HEK293T (cell line): ENCODE data around the gene FCN3.

Source experiments
- CTCF ChIA-PET: fragments of 350-600 bp; formaldehyde crosslinking; extraction: SDS; loops from one replicate; lab custom pipeline; 2021; ENCODE audit warnings: antibody characterized with exemption, inconsistent platforms; lab: Yijun Ruan, JAX
- POLR2A ChIA-PET: fragments of 350-600 bp; formaldehyde crosslinking; extraction: SDS; loops from one replicate; lab custom pipeline; 2020; ENCODE audit warnings: antibody characterized with exemption, inconsistent platforms; lab: Yijun Ruan, JAX
- DNase-seq: peaks from one replicate; pipeline ENCODE4 v3.0.0; 2012; ENCODE audit warnings: mixed read lengths; ENCODE audit errors: extremely low spot score
- ARNT ChIP-seq: fragments of 450-650 bp; IDR thresholded peaks from 2 replicates; pipeline ENCODE4 v1.6.1; 2017; ENCODE audit warnings: mild to moderate bottlenecking
- BHLHE40 ChIP-seq: fragments of 450-650 bp; IDR thresholded peaks from 2 replicates; pipeline ENCODE4 v1.6.1; 2016; ENCODE audit warnings: mild to moderate bottlenecking, moderate library complexity, borderline replicate concordance
- CTBP1 ChIP-seq: fragments of 450-650 bp; IDR thresholded peaks from 2 replicates; pipeline ENCODE4 v1.6.1; 2016; ENCODE audit warnings: borderline replicate concordance
- ELF4 ChIP-seq: fragments of 450-650 bp; IDR thresholded peaks from 2 replicates; pipeline ENCODE4 v1.6.1; 2017; ENCODE audit warnings: antibody characterized with exemption
- FOXA1 ChIP-seq: fragments of 450-650 bp; IDR thresholded peaks from 2 replicates; pipeline ENCODE4 v1.6.1; 2016; ENCODE audit warnings: mild to moderate bottlenecking
- FOXK2 ChIP-seq: fragments of 450-650 bp; IDR thresholded peaks from 2 replicates; pipeline ENCODE4 v1.6.1; 2016; ENCODE audit warnings: mild to moderate bottlenecking
- FOXM1 ChIP-seq: fragments of 450-650 bp; IDR thresholded peaks from 2 replicates; pipeline ENCODE4 v1.6.1; 2017; ENCODE audit warnings: mild to moderate bottlenecking, borderline replicate concordance
- HDGF ChIP-seq: fragments of 450-650 bp; IDR thresholded peaks from 2 replicates; pipeline ENCODE4 v1.6.1; 2017; ENCODE audit warnings: antibody characterized with exemption, borderline replicate concordance
- L3MBTL2 ChIP-seq: fragments of 450-650 bp; conservative IDR thresholded peaks from 2 replicates; pipeline ENCODE4 v1.6.1; 2016; ENCODE audit warnings: mild to moderate bottlenecking
- LEF1 ChIP-seq: fragments of 450-650 bp; IDR thresholded peaks from 2 replicates; pipeline ENCODE4 v1.6.1; 2017; ENCODE audit warnings: mild to moderate bottlenecking, borderline replicate concordance
- NFRKB ChIP-seq: fragments of 450-650 bp; IDR thresholded peaks from 2 replicates; pipeline ENCODE4 v1.6.1; 2016; ENCODE audit warnings: mild to moderate bottlenecking, moderate library complexity
- SP1 ChIP-seq: fragments of 450-650 bp; IDR thresholded peaks from 2 replicates; pipeline ENCODE4 v1.6.1; 2017
- SUZ12 ChIP-seq: fragments of 450-650 bp; IDR thresholded peaks from 2 replicates; pipeline ENCODE4 v1.6.1; 2016; ENCODE audit warnings: mild to moderate bottlenecking
- TARDBP ChIP-seq: fragments of 450-650 bp; IDR thresholded peaks from 2 replicates; pipeline ENCODE4 v1.6.1; 2016
- ZNF384 ChIP-seq: fragments of 450-650 bp; IDR thresholded peaks from 2 replicates; pipeline ENCODE4 v1.6.1; 2016
- TF ChIP-seq, protein P1 (sequence below): fragments of 450-650 bp; IDR thresholded peaks from 2 replicates; pipeline ENCODE4 v1.6.1; 2016

FCN3 gene

GRCh38 chr1:27339213-27339612, 35.4 kb downstream of the FCN3 start:
- TF ChIP-seq FOXA1 = no peak
- no peak for TF ChIP-seq LEF1
- TF ChIP-seq L3MBTL2 = no peak
- no peak for TF ChIP-seq CTBP1
- no peak for TF ChIP-seq ELF4
- TF ChIP-seq FOXK2 = no peak
- no peak for TF ChIP-seq TARDBP
- TF ChIP-seq, protein P1, sequence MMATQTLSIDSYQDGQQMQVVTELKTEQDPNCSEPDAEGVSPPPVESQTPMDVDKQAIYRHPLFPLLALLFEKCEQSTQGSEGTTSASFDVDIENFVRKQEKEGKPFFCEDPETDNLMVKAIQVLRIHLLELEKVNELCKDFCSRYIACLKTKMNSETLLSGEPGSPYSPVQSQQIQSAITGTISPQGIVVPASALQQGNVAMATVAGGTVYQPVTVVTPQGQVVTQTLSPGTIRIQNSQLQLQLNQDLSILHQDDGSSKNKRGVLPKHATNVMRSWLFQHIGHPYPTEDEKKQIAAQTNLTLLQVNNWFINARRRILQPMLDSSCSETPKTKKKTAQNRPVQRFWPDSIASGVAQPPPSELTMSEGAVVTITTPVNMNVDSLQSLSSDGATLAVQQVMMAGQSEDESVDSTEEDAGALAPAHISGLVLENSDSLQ = no peak
- no peak for TF ChIP-seq SP1
- TF ChIP-seq BHLHE40 = no peak
- no peak for TF ChIP-seq FOXM1
- TF ChIP-seq HDGF = no peak
- CTCF ChIA-PET = interaction anchor here (0.5 kb wide), 1 partner anchor 15 kb away, joined by 4 read pairs; no protein-coding TSS in a partner anchor

GRCh38 chr1:27338751-27339150, 35.9 kb downstream of the FCN3 start:
- ChIA-PET CTCF (interaction anchor here (0.5 to 0.7 kb wide), 2 partner anchors 16 to 57 kb away, joined by 3 to 4 read pairs; no protein-coding TSS in a partner anchor), POLR2A (no interaction called here)
- no peak for TF ChIP-seq SP1
- TF ChIP-seq FOXA1 = no peak
- no peak for TF ChIP-seq FOXK2
- TF ChIP-seq, protein P1 = no peak
- no peak for TF ChIP-seq SUZ12
- no peak for TF ChIP-seq TARDBP
- TF ChIP-seq NFRKB = no peak
- TF ChIP-seq LEF1 = no peak
- no peak for TF ChIP-seq ARNT
- no peak for TF ChIP-seq ZNF384
- no peak for TF ChIP-seq CTBP1
- DNase-seq = no peak

More at GRCh38 chr1:27339213-27339612, 35.4 kb downstream of the FCN3 start:
- no peak for DNase-seq
- POLR2A ChIA-PET = no interaction called here

- ChIA-PET POLR2A (interaction anchor here (1.0 to 1.1 kb wide), 2 partner anchors 8 to 28 kb away, joined by 3 to 4 read pairs; no protein-coding TSS in a partner anchor), CTCF (no interaction called here)
- no peak for TF ChIP-seq ZNF384
- TF ChIP-seq L3MBTL2 = no peak
- no peak for TF ChIP-seq BHLHE40
- no peak for TF ChIP-seq SUZ12
- no peak for TF ChIP-seq HDGF
- no peak for TF ChIP-seq CTBP1
- TF ChIP-seq, protein P1 = no peak
- TF ChIP-seq NFRKB = no peak
- TF ChIP-seq TARDBP = no peak
- no peak for TF ChIP-seq FOXA1
- no peak for TF ChIP-seq LEF1
- no peak for TF ChIP-seq FOXM1
- no peak for TF ChIP-seq SP1
- TF ChIP-seq ELF4 = no peak
Observed at GRCh38 chr1:27336756-27337155, 37.9 kb downstream of the FCN3 start.

DNA sequence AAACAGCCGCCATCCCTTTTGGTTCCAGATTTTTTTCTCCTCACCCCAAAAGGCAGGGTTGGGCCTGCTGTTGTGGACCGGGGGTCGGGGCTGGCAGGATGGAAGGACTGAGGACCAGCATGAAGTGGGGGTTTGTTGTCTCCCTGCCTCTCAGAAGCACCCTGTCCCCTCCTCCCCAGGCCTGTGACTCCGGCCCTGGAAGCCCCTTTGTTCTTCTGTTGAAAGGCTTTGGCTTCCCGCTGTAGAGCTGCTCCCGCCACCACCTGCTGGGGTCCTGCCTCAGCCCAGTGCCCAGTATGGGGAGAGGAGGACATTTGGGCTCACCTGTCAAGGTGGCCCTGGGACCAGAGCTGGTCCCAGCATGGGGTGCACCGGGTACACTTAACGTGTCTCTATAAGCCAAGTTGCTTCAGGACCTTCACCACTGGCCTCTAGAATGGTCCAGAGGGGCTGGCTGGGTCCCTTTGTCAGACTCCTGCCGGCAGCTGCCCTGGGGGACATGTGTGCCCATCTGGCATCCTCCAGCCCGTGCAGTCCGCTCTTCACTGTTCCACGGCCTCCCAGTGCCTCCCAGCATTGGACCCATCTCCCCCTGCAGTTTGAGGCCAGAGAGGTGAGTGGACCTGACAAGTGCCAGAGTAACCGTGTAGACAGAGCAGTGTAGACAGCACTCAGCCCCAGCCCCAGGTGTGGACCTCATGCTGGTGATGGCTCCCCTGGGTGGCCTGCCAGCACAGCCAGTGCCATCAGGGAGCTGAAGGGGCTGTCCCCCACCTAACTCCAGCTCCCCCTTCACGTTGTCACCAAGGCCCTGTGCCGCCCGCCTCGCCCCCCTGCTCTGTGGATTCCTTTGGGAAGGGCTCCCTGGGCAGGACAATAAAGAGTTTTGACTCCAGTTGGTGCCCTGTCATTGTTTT, 38.9 kb downstream of the FCN3 start:
- no peak for DNase-seq
- POLR2A ChIA-PET = interaction anchor here (1.0 to 1.1 kb wide), 2 partner anchors 9 to 29 kb away, joined by 3 to 4 read pairs; no protein-coding TSS in a partner anchor
- TF ChIP-seq, protein P1 = no peak
- TF ChIP-seq ARNT = no peak
- TF ChIP-seq NFRKB = no peak
- no peak for TF ChIP-seq HDGF
- no peak for TF ChIP-seq FOXM1
- CTCF ChIA-PET = no interaction called here

More at GRCh38 chr1:27336756-27337155, 37.9 kb downstream of the FCN3 start:
- DNase-seq = no peak

DNA sequence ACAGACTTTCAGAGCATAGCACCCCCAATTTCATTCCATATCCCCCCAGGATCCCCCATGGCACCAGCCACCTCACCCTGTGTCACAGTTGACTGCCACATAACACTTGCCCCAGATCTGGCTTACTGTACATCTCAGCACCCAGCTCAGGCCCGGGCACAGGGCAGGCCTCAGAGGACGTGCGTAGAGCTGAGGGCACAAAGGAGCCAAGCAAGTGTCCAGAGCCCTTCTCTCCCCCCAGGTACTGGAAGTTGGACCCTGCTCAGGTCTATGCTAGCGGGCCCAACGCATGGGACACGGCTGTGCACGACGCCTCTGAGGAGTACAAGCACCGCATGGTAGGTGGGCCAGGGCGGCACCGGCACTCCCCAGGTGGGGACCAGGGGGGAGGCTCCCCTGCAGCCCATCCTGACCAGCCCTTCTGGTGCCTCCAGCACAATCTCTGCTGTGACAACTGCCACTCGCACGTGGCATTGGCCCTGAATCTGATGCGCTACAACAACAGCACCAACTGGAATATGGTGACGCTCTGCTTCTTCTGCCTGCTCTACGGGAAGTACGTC, 40.8 kb downstream of the FCN3 start:
- no peak for DNase-seq
- ChIA-PET CTCF (interaction anchor here (1.2 to 1.8 kb wide), 2 partner anchors 8 to 329 kb away, joined by 3 to 5 read pairs; partner anchors contain the start of gene SYTL1), POLR2A (interaction anchor here (2.2 kb wide), 1 partner anchor 11 kb away, joined by 10 read pairs; no protein-coding TSS in a partner anchor)
- TF ChIP-seq SP1 (no peak), NFRKB (no peak), ZNF384 (no peak), BHLHE40 (no peak), ARNT (no peak), FOXA1 (no peak), ELF4 (no peak), L3MBTL2 (no peak), FOXM1 (no peak), HDGF (no peak), SUZ12 (no peak), LEF1 (no peak), CTBP1 (no peak), FOXK2 (no peak)
- TF ChIP-seq, protein P1 = no peak
